Keratinocyte (primary cell): Measurements from ENCODE around the gene HIRA. TPM values are rescaled to one million over a fixed set of nuclear protein-coding genes. Genes with fewer than 3 reads are reported as not detected.

Experiments used
- DNase-seq: peaks from one replicate; pipeline ENCODE4 v3.0.0-alpha.2; 2011; ENCODE audit warnings: low read depth, missing footprints, low spot score
- FAIRE-seq: peaks from 2 replicates; lab custom pipeline; 2011; peaks lifted over from hg19 to GRCh38; lab: Jason Lieb, UNC
- H2AFZ ChIP-seq: 2 replicates; pipeline ENCODE4 v1.6.0; 2012; ENCODE audit warnings: low read length, control low read depth, inconsistent platforms; ENCODE audit not compliant: control insufficient read depth
- H3K27ac ChIP-seq: 2 replicates; pipeline ENCODE4 v1.5.1; 2011; ENCODE audit warnings: low read length; ENCODE audit not compliant: control insufficient read depth, insufficient read depth
- H3K27me3 ChIP-seq: 3 replicates; pipeline ENCODE4 v1.6.0; 2011; ENCODE audit warnings: low read length; ENCODE audit not compliant: control insufficient read depth, insufficient read depth; ENCODE audit errors: extremely low read depth
- H3K36me3 ChIP-seq, 2 experiments: 2 replicates in 1 of 2; 3 replicates in 1 of 2; pipeline ENCODE4 v1.5.1; 2011; ENCODE audit warnings: low read length in 2 of 2, mild to moderate bottlenecking in 1 of 2; ENCODE audit not compliant: control insufficient read depth in 2 of 2, insufficient read depth in 2 of 2; ENCODE audit errors: extremely low read depth in 1 of 2
- H3K4me1 ChIP-seq: 3 replicates; pipeline ENCODE4 v1.5.1; 2011; ENCODE audit warnings: low read length; ENCODE audit not compliant: control insufficient read depth, insufficient read depth; ENCODE audit errors: extremely low read depth
- H3K4me2 ChIP-seq: 3 replicates; pipeline ENCODE4 v1.6.0; 2011; ENCODE audit warnings: low read depth, low read length; ENCODE audit not compliant: control insufficient read depth, insufficient read depth; ENCODE audit errors: extremely low read depth
- H3K4me3 ChIP-seq, 3 experiments: fragments of 200-600 bp in 1 of 3; sonication (generic) in 1 of 3; 2 replicates in 2 of 3; 3 replicates in 1 of 3; pipeline ENCODE4 v1.5.1; 2011 to 2016; ENCODE audit warnings: low read length in 3 of 3, mild to moderate bottlenecking in 3 of 3, control low read depth in 2 of 3, inconsistent platforms in 1 of 3, low read depth in 1 of 3, mixed read lengths in 1 of 3, mixed run types in 1 of 3, moderate library complexity in 1 of 3; ENCODE audit not compliant: control insufficient read depth in 2 of 3, insufficient read depth in 2 of 3; ENCODE audit errors: extremely low read depth in 1 of 3
- H3K79me2 ChIP-seq: 2 replicates; pipeline ENCODE4 v1.6.0; 2012; ENCODE audit warnings: low read length; ENCODE audit not compliant: control insufficient read depth, insufficient read depth
- H3K9ac ChIP-seq: 3 replicates; pipeline ENCODE4 v1.6.0; 2011; ENCODE audit warnings: low read length; ENCODE audit not compliant: control insufficient read depth, insufficient read depth; ENCODE audit errors: extremely low read depth
- H3K9me1 ChIP-seq: 3 replicates; pipeline ENCODE4 v1.6.0; 2011; ENCODE audit warnings: low read length; ENCODE audit not compliant: control insufficient read depth, insufficient read depth; ENCODE audit errors: extremely low read depth
- H3K9me3 ChIP-seq: 2 replicates; pipeline ENCODE4 v1.5.1; 2012; ENCODE audit warnings: low read depth, low read length; ENCODE audit not compliant: control insufficient read depth
- H4K20me1 ChIP-seq: 3 replicates; pipeline ENCODE4 v1.6.0; 2011; ENCODE audit warnings: low read length; ENCODE audit not compliant: control insufficient read depth, insufficient read depth; ENCODE audit errors: extremely low read depth
- CTCF ChIP-seq, 3 experiments: IDR thresholded peaks in 1 of 3; conservative IDR thresholded peaks in 1 of 3; optimal IDR thresholded peaks in 1 of 3; 2 replicates in 2 of 3; 3 replicates in 1 of 3; pipeline versions ENCODE3 to v1.5.1; 2011; ENCODE audit warnings: low read length in 3 of 3, mild to moderate bottlenecking in 3 of 3, moderate library complexity in 2 of 3, control low read depth in 1 of 3, inconsistent platforms in 1 of 3; ENCODE audit not compliant: insufficient read depth in 2 of 3; ENCODE audit errors: extremely low read depth in 1 of 3
- EZH2 ChIP-seq: IDR thresholded peaks from one replicate; pipeline ENCODE4 v1.6.1; 2012; ENCODE audit warnings: inconsistent platforms, mild to moderate bottlenecking, low read length, moderate library complexity
- dilution Hi-C: fragments of 300-500 bp; cut with MboI; formaldehyde crosslinking; loops from one replicate; pipeline ENCODE4 v1.7.0; 2020; ENCODE audit warnings: low sequenced_read_pairs; ENCODE audit not compliant: extremely low pct_ligation_motif_present
- polyA plus RNA-seq, 5 experiments: library from polyadenylated mRNA; depleted of rRNA in 3 of 5; stranded (reverse) in 3 of 5; stranded (forward) in 1 of 5; unstranded in 1 of 5; fragments of >200 nt; gene quantifications; 1 replicate in 1 of 5; 2 replicates in 3 of 5; 3 replicates in 1 of 5; pipeline versions ENCODE4 v1.2.1 to v1.2.3, GENCODE V29; 2011 to 2012; ENCODE audit warnings: missing spikeins in 2 of 5, low read depth in 1 of 5, low replicate concordance in 1 of 5

Gene HIRA
- polyA plus RNA-seq, 1 donor (not counting 4 experiments of a cell fraction or from before 2014, with no cell fraction given) = 16.7 TPM

DNA sequence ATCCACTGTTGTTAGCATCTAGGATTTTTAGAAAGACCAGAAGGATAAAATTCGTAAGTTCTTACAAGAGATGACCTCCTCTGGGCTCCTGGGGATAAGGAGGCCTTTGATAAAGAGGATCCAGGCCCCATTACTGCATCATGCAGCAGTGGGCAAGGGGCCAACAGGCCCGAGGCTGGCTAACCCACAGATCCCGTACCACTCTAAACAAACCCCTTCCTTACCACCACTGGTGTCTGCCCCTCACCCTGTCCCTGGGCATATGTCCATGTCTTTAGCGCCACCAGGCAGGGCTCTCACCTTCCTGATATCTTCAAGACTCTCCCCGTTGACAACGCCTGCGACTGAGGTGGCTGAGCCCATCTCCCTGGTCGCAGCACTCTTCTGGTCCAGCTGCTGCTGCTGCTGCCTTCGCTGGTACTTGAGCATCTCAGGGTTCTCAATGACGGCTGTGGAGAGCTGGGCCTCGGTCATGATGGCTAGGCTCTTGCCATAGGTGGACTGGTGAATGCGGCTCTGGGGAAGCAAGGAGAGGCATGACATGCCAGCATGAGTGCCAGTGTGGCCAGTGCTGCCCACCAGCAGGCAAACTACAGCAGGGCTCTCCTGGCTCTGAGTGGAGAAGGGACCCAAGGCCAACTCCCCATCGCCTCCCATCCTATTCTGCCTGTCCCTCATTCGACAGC lies 46.2 kb downstream of the HIRA start:
- no peak for FAIRE-seq
- Histone ChIP-seq H3K4me3 (no peak overlapping the region), H2AFZ (no peak overlapping the region), H4K20me1 (no peaks in the 10 kb centered on the region), H3K4me1 (no peaks in the 10 kb centered on the region), H3K79me2 (no peaks in the 10 kb centered on the region), H3K9me1 (no peaks in the 10 kb centered on the region), H3K9ac (no peak overlapping the region), H3K36me3 (peaks cover 44 to 46% of the 10 kb centered on the region in 2 experiments), H3K4me2 (no peak overlapping the region), H3K9me3 (no peaks in the 10 kb centered on the region), H3K27ac (no peak overlapping the region), H3K27me3 (no peaks in the 10 kb centered on the region)
- DNase-seq = no peak
- no peak for TF ChIP-seq EZH2
- TF ChIP-seq CTCF (optimal IDR thresholded peaks at IDR 0.05 in 1 of 3, IDR thresholded peaks at IDR 0.05 in 1 of 3, conservative IDR thresholded peaks at IDR 0.05 in 1 of 3; ENCODE audit: extremely low read depth in 1 of 3, insufficient read depth in 2 of 3, low read length in 3 of 3) = no peak
- dilution Hi-C loops = no loop called here

GRCh38 chr22:19383292-19383691 lies 48.2 kb downstream of the HIRA start:
- Histone ChIP-seq H3K4me2 (no peak overlapping the region), H3K9me3 (no peaks in the 10 kb centered on the region), H4K20me1 (no peaks in the 10 kb centered on the region), H3K27ac (no peak overlapping the region), H3K27me3 (no peaks in the 10 kb centered on the region), H3K36me3 (peaks cover 36 to 44% of the 10 kb centered on the region in 2 experiments), H3K4me3 (no peak overlapping the region), H3K79me2 (no peaks in the 10 kb centered on the region), H3K9ac (no peak overlapping the region), H3K9me1 (no peaks in the 10 kb centered on the region), H3K4me1 (no peaks in the 10 kb centered on the region), H2AFZ (no peak overlapping the region)
- TF ChIP-seq EZH2 (no peak), CTCF (optimal IDR thresholded peaks at IDR 0.05 in 1 of 3, IDR thresholded peaks at IDR 0.05 in 1 of 3, conservative IDR thresholded peaks at IDR 0.05 in 1 of 3; ENCODE audit: extremely low read depth in 1 of 3, insufficient read depth in 2 of 3, low read length in 3 of 3) (no peak)
- dilution Hi-C loops = no loop called here
- no peak for DNase-seq
- no peak for FAIRE-seq
